Right kidney (tissue), 1 donor: ENCODE measurements around the gene WDR43.
"Not testable (repeated sequence)": the region's sequence is repeated elsewhere in the genome, so short reads cannot be mapped to it uniquely, and the experiment has no call there.

Source experiments
- DNase-seq: peaks from one replicate; pipeline ENCODE4 v3.0.0-alpha.2; 2016

WDR43 gene

GRCh38 chr2:28962505-28962904 lies 68.0 kb downstream of the WDR43 start:
- no peak for DNase-seq

GRCh38 chr2:28970464-28971160 lies 76.1 kb downstream of the WDR43 start:
- DNase-seq, result no peak

GRCh38 chr2:28972778-28973335 lies 78.4 kb downstream of the WDR43 start:
- no peak for DNase-seq

- DNase-seq, result no peak
Measured at GRCh38 chr2:28974252-28974651, 79.8 kb downstream of the WDR43 start.

GRCh38 chr2:28975671-28976070 lies 81.2 kb downstream of the WDR43 start:
- no peak for DNase-seq

GRCh38 chr2:28976584-28976983 lies 82.1 kb downstream of the WDR43 start:
- DNase-seq, result no peak

GRCh38 chr2:28977176-28977875 lies 82.9 kb downstream of the WDR43 start:
- no peak for DNase-seq

- DNase-seq, result not testable (repeated sequence)
Measured at GRCh38 chr2:28978001-28978400, 83.5 kb downstream of the WDR43 start.

- no peak for DNase-seq
Measured at GRCh38 chr2:28978606-28979005, 84.1 kb downstream of the WDR43 start.

GRCh38 chr2:28979041-28979440 lies 84.6 kb downstream of the WDR43 start:
- DNase-seq, result no peak

GRCh38 chr2:28979576-28980366 lies 85.3 kb downstream of the WDR43 start:
- DNase-seq, result no peak

- no peak for DNase-seq
Measured at GRCh38 chr2:28980368-28981015, 86.0 kb downstream of the WDR43 start.

GRCh38 chr2:28981016-28981441 lies 86.6 kb downstream of the WDR43 start, which contains the start of gene TOGARAM2:
Gene TOGARAM2, plus strand, starts transcription at chr2:28981298. Its CDS starts 13,537 bp downstream, at chr2:28994835.
- peak; percentile 60 for DNase-seq

GRCh38 chr2:28981620-28982376 lies 87.3 kb downstream of the WDR43 start:
- no peak for DNase-seq

- no peak for DNase-seq
Measured at GRCh38 chr2:28982381-28982950, 88.0 kb downstream of the WDR43 start.

- DNase-seq, result no peak
Measured at GRCh38 chr2:28986429-28986828, 92.0 kb downstream of the WDR43 start.

- no peak for DNase-seq
Measured at GRCh38 chr2:28989973-28990372, 95.5 kb downstream of the WDR43 start.

GRCh38 chr2:28990445-28990844 lies 96.0 kb downstream of the WDR43 start:
- DNase-seq, result no peak

GRCh38 chr2:28991021-28991420 lies 96.6 kb downstream of the WDR43 start:
- no peak for DNase-seq

- DNase-seq, result no peak
Measured at GRCh38 chr2:28991460-28991859, 97.0 kb downstream of the WDR43 start.
